Measurements from ENCODE around the gene SERHL2.

- TF ChIP-seq CTCF (IDR thresholded peaks at IDR 0.05) (no peak), POLR2AphosphoS5 (IDR thresholded peaks at IDR 0.05) (no peak), POLR2A (IDR thresholded peaks at IDR 0.05) (no peak)
These were observed 29.2 kb downstream of the SERHL2 start for GRCh38 chr22:42582987-42583386.

Data from gastroesophageal sphincter (tissue), 3 donors.